RWPE2 (cell line): ENCODE results near the gene GTF3C1.

ENCODE experiments used
- ATAC-seq: fragments of 200-7000 bp; cut with Tn5 transposase; 3 replicates; pipeline ENCODE4 v1.9.1; 2021; ENCODE audit warnings: low read depth
- DNase-seq: peaks from one replicate; pipeline ENCODE4 v3.0.0-alpha.2; 2020; ENCODE audit warnings: low spot score
- H3K27ac ChIP-seq: fragments of 450-650 bp; 2 replicates; pipeline ENCODE4 v1.5.1; 2017; ENCODE audit warnings: mild to moderate bottlenecking; ENCODE audit not compliant: poor library complexity, severe bottlenecking
- H3K27me3 ChIP-seq: fragments of 250-450 bp; sonication (Bioruptor Pico); 2 replicates; pipeline ENCODE4 v1.5.1; 2021; ENCODE audit warnings: mild to moderate bottlenecking, moderate library complexity; ENCODE audit not compliant: insufficient read depth, poor library complexity, severe bottlenecking
- H3K36me3 ChIP-seq: fragments of 250-450 bp; sonication (Bioruptor Pico); 2 replicates; pipeline ENCODE4 v1.5.1; 2020; ENCODE audit warnings: low read depth, mild to moderate bottlenecking, moderate library complexity
- H3K4me1 ChIP-seq: fragments of 250-450 bp; sonication (Bioruptor Pico); 2 replicates; pipeline ENCODE4 v1.5.1; 2021; ENCODE audit warnings: mild to moderate bottlenecking, moderate library complexity; ENCODE audit not compliant: insufficient read depth, poor library complexity, severe bottlenecking
- H3K4me3 ChIP-seq: fragments of 250-450 bp; sonication (Bioruptor Pico); 2 replicates; pipeline ENCODE4 v1.5.1; 2021; ENCODE audit warnings: mild to moderate bottlenecking, moderate library complexity; ENCODE audit not compliant: severe bottlenecking
- H3K9me3 ChIP-seq: fragments of 250-450 bp; sonication (Bioruptor Pico); 2 replicates; pipeline ENCODE4 v1.5.1; 2021; ENCODE audit warnings: mild to moderate bottlenecking, moderate library complexity; ENCODE audit not compliant: severe bottlenecking
- CTCF ChIP-seq: fragments of 450-650 bp; IDR thresholded peaks from one replicate; pipeline ENCODE4 v1.5.1; 2017; ENCODE audit warnings: mild to moderate bottlenecking, moderate library complexity; ENCODE audit not compliant: poor library complexity, severe bottlenecking

GTF3C1 gene

GRCh38 chr16:27464626-27465482 lies 84.9 kb downstream of the GTF3C1 start:
- DNase-seq (no peak), ATAC-seq (no peak)
- H3K27me3 ChIP-seq = no peaks in the 10 kb centered on the region
- no peaks in the 10 kb centered on the region for H3K9me3 ChIP-seq
- no peak for TF ChIP-seq CTCF
- H3K27ac ChIP-seq = no peak overlapping the region
- peaks cover 61% of the 10 kb centered on the region for H3K36me3 ChIP-seq
- H3K4me3 ChIP-seq = no peak overlapping the region
- H3K4me1 ChIP-seq = no peaks in the 10 kb centered on the region

- no peak overlapping the region for H3K4me3 ChIP-seq
- H3K27ac ChIP-seq = no peak overlapping the region
- DNase-seq (no peak), ATAC-seq (no peak)
- H3K36me3 ChIP-seq = peaks cover 52% of the 10 kb centered on the region
- H3K9me3 ChIP-seq = no peaks in the 10 kb centered on the region
- H3K4me1 ChIP-seq = no peaks in the 10 kb centered on the region
- TF ChIP-seq CTCF = no peak
- no peaks in the 10 kb centered on the region for H3K27me3 ChIP-seq
These were observed 85.7 kb downstream of the GTF3C1 start for GRCh38 chr16:27463741-27464591.

- no peak for TF ChIP-seq CTCF
- no peak overlapping the region for H3K27ac ChIP-seq
- no peak overlapping the region for H3K4me3 ChIP-seq
- ATAC-seq = no peak
- no peaks in the 10 kb centered on the region for H3K27me3 ChIP-seq
- peaks cover 2% of the 10 kb centered on the region for H3K4me1 ChIP-seq
- peaks cover 43% of the 10 kb centered on the region for H3K36me3 ChIP-seq
- no peak for DNase-seq
- H3K9me3 ChIP-seq = no peaks in the 10 kb centered on the region
These were observed 86.6 kb downstream of the GTF3C1 start for GRCh38 chr16:27462846-27463682.

- ATAC-seq (no peak), DNase-seq (no peak)
- TF ChIP-seq CTCF = no peak
- peaks cover 36% of the 10 kb centered on the region for H3K36me3 ChIP-seq
- H3K27ac ChIP-seq = no peak overlapping the region
- H3K9me3 ChIP-seq = no peaks in the 10 kb centered on the region
- no peak overlapping the region for H3K4me3 ChIP-seq
- no peaks in the 10 kb centered on the region for H3K27me3 ChIP-seq
- peaks cover 4% of the 10 kb centered on the region for H3K4me1 ChIP-seq
These were observed 87.4 kb downstream of the GTF3C1 start for GRCh38 chr16:27462200-27462845.
